Stimulated activated CD4-positive, alpha-beta T cell treated with anti-CD3 and anti-CD28 coated beads, TNF-alpha, amount 100 ng/mL, for 4 hours (primary cell): ENCODE measurements around the gene HECTD1.
"Not testable (repeated sequence)": the region's sequence is repeated elsewhere in the genome, so short reads cannot be mapped to it uniquely, and the experiment has no call there.

ENCODE experiments used
- DNase-seq, 3 experiments: peaks; one replicate each; pipeline ENCODE4 v3.0.0-alpha.2; 2020; ENCODE audit warnings: low read depth in 3 of 3

The HECTD1 gene

DNA sequence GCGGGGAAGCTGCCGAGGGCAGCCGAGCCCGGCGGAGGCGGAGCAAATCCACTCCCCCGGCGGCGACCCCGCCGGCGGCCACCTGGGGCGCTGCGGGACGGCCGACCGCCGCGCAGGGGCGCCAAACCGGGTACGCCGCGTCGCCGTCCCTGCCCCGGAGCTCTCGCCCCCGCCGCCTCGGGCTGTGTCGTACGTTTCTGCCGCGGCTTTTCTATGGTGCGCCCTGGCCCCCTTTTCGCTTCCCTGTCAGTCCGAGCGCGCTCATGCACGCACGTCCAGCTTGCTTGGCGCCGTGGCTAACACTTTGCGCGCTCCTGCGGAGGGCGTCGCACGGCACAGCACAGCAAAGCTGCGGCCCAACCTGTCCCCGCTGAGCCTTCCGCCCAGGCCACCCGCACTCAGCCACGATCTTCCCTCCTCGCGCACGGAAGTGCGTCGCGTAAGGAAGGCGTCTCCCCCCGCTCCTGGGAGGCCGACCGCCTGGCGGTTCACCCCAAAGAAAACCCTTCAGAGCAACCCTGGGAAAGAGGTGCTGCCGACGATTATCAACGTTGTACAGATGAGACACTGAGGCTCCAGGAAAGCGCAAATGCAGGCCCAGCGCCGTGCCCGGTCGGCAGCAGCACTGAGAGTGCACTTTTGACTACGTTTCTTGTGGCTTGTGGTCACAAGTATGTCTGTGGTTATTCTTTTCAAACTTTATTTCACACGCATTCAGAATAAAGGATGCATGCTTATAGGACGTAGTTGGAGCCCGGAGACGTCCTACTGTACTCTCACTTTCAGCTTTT lies at the start of gene HECTD1:
Gene HECTD1 (minus strand): TSS at position 39 of the 791 bp plus-strand sequence. CDS start 1,857 bp downstream, outside the sequence.
- peak in 2 of 3 experiments; percentile 81 to 85 for DNase-seq

DNA sequence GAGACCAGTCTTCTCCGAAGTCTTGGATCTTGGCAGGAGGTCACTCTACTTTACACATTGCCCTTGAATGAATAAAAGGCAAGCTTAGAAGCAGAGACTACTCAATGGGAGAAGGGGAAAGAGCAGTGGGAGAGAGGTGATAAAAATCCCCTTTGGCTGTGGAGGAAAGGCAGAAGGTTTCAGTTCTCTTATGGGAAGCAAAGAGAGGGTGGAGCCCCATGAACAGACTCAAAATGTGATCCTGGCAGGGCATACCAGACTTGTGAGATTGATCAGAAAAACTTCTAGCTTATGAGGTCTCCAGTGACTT lies 49.6 kb upstream of the HECTD1 start:
- no peak for DNase-seq

DNA sequence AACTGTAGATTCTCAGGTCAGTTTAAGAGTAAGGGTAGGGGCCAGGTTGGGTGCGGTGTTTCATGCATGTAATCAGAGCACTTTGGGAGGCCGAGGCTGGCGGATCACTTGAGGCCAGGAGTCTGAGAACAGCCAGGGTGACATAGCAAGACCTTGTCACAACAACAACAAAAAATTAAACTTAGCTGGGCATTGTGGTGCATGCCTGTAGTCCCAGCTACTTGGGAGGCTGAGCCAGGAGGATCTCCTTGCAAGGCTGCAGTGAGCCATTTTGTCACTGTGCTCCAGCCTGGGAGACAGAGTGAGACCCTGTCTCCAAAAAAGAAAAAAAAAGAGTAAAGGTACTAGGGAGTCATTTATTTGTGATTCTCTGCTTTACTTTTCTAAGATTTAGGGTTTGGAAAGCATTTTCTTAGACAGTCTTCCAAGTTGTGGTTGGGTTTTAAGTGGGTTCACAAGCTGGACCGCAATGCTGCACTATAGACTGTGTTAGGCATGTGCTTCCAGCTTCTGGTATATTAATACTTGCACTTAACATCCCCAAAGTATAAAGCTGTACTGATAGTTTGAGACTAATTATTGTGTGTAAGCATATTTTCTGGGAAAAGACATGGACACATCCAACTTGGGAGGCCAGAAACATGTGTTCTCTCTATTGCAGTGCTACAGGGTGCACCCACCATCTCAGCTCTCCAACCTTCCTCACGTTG lies 49.1 kb upstream of the HECTD1 start:
- no peak for DNase-seq

DNA sequence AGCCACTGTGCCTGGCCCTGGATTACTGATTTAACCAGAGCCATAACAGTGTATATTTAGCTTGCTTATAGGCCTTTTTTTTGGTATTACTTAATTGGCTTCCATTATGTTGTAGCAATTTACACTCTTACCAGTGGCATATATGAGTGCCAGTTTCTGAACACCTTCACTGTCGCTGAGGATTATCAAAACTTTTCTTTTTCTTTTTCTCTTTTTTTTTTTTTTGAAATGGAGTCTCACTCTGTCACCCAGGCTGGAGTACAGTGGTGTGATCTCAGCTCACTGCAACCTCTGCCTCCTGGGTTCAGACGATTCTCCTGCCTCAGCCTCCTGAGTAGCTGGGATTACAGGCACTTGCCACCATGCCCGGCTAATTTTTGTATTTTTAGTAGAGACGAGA lies 48.3 kb upstream of the HECTD1 start:
- DNase-seq = not testable (repeated sequence)

DNA sequence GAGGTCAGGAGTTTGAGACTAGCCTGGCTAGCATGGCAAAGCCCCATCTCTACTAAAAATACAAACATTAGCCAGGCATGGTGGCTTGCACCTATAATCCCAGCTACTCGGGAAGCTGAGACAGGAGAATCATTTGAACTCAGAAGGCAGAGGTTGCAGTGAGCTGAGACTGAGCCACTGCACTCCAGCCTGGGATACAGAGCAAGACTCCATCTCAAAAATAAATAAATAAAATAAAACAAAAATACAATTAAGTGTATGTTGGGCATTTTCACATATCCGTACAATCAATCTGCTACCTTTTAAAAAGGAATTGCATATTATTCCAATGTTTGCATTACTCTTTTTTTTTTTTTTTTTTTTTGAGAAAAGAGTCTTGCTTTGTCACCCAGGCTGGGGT lies 47.7 kb upstream of the HECTD1 start:
- no peak for DNase-seq

DNA sequence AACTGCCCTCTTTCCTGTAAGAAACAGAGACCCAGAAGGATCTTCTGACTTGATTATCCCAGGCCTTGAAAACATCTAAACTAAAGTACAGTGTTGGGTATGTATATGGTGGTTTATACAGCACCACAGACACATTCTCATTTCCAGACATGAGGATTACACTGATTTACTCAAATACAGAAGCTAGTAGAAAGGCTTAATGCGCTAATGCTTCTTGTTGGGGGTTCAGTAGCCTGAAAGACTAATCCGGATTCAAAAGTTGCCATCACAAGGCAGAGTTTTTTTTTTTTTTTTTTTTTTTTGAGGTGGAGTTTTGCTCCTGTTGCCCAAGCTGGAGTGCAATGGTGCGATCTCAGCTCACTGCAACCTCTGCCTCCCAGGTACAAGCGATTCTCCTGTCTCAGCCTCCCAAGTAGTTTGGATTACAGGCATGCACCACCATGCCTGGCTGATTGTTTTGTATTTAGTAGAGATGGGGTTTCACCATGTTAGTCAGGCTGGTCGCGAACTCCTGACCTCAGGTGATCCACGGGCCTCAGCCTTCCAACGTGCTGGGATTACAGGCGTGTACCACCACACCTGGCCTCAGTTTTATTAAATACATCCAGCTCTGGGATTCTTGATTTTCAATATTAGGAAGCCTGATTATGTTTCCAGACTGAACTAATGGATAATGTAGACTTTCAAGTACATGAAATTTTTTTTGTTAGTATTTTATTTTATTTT lies 46.3 kb upstream of the HECTD1 start:
- DNase-seq = no peak

DNA sequence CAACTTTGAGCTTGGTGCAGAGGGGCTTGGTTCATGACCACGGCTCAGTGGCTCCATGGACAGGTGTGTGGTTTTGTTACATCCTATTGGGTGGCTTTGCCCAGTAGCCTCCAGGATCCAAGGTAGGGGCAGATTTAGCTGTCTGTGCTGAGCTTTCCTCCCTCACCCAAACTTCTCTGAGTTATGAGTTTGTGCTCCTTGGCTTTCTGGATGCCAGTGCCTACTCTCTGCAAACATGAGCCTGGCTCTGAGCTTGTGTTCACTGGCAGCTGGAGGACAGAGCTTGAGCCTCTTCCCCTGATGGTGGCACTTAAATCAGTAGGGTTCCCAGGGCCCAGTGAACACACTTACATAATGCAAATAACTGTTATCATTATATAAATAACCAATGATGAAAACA lies 45.3 kb upstream of the HECTD1 start:
- no peak for DNase-seq

DNA sequence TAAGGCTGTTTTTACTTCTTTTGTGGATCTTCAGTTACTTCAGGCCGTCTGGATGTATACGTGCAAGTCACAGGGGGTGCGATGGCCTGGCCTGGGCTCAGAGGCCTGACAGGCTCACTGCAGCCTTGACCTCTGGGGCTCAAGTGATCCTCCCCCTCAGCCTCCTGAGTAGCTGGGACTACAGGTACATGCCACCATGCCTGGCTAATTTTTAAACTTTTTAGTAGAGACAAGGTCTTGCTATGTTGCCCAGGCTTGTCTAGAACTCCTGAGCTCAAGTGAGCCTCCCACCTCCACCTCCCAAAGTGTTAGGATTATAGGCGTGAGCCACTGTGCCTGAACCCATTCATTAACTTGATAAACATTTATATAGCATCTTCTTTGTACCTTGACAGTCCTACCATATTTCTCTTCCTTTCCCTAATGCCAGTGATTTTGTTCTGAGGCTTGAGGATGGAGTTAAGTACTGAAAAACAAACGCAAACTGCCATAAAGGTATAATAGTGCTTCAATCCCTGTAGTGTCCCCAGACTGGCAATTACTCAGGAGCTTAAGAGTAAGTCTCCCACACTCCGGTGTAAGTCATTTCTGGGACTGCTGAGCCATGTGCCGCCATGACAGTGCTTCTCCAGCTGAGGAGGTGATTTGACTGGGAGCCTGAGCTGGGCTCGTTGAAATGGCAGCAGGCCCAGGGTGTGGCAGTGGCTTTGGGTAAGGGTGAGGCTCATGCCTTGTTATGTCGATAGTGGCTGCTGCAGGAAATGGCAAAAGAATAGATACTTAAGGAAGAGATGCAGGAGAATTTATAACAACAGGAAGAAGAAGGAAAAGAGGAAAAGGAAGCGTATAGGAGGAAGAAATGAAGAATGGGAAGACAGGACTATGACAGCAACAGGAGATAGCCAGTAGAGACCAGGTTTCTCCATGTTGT lies 43.7 kb upstream of the HECTD1 start:
- DNase-seq = no peak

DNA sequence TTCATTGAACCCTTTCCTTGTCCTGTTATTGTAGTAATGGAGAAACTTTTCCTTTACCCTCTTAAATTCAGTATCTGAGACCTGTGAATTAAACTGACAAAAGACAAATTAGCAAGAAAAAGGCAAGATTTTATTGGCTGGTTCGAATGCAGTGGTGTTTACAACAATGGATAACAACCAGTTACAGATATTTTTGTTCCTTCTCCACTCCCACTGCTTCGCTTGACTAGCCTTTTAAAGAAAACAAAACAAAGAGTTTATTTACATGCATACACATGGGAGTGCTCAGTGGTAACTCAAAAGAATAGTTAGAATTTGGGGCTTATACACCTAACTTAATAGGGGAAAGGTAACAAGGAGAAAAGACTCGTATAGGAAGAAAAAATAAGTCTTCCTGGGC lies 37.0 kb upstream of the HECTD1 start:
- no peak for DNase-seq

DNA sequence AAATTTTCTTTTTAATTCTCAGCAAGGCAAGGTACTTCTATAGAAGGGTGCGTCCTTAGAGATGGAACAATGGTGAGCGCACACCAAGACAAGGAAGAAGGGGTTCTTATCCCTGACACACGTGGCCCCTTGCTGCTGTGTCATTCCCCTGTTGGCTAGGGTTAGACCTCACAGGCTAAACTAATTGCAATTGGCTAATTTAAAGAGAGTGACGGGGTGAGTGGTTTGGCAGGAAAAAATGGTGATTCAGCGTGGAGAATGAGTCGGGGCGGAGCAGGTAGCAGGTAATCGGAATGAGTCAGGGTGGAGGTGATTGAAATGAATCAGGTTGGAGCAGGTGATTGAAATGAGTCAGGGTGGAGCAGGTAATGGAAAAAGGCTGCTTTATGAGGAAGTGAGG lies 36.3 kb upstream of the HECTD1 start:
- DNase-seq = peak in 1 of 3 experiments; percentile 1

DNA sequence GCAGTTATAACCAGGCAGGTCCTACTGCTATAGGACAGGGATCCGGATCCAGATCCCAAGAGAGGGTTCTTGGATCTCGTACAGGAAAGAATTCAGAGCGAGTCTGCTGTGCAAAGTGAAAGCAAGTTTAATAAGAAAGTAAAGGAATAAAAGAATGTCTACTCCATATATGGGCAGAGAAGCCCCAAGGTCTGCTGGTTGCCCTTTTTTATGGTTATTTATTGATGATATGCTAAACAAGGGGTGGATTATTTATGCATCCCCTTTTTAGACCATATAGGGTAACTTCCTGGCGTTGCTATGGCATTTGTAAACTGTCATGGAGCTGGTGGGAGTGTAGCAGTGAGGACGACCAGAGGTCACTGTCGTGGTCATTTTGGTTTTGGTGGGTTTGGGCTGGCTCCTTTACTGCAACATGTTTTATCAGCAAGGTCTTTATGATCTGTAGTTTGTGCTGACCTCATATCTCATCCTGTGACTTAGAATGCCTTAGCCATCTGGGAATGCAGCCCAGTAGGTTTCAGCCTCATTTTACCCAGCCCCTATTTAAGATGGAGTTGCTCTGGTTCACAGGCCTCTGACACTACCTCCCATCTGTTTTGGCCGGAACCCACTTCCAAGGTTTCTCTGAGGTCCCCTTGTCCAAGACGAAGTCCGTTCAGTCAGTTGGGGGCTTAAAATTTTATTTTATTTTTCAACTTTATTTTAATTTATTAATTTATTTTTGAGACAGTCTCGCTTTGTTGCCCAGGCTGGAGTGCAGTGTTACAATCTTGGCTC lies 34.8 kb upstream of the HECTD1 start:
- not testable (repeated sequence) for DNase-seq

DNA sequence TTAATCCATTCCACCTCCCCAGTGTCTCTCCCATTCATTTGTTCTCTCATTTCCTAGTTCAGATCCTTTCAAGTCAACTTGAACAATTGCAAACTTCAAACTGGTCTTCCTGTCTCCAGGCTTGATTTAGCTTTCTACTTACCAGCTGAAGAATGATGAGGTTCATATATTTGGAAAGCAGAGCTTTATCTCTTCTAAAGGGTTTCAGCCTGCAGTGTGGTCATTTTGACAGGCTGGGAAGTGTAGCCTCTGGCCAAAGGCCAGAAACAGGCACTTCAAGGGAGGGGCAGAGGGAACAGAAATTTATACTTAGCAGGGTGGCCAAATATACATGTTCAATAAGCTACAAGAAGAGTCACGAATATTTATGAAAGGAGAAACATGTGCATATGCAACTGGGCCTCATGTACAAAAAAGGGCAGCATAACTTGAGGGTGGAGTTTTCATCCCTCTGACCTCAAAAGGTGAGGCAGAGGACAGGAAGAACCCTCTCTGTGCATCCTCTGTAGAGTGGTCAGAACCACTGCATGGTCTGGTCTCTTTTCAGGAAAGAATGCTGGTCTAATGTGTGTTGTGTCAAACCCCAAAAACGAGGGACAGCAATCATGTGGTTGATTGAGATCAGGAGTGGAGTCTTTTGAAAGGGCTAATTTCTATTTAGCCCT lies 34.0 kb upstream of the HECTD1 start:
- no peak for DNase-seq

DNA sequence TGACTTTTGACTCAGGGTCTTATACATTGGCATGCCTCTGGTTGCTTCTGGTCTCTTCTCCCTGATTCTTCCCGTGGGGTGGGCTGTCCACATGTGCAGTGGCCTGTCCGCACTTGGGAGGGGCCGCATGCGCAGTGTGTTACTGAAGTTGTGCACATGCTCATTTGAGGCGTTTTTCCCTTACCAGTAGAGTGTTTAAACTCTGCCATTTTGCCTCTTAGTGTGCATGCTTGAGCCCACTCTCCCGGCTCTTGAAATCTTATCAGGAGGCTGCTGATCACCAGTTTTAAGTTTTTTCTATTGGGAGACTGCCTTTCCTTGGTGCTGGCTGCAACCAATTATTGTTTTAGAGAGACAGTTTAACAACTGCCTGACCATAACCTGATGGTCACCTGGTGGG lies 32.1 kb upstream of the HECTD1 start:
- no peak for DNase-seq

DNA sequence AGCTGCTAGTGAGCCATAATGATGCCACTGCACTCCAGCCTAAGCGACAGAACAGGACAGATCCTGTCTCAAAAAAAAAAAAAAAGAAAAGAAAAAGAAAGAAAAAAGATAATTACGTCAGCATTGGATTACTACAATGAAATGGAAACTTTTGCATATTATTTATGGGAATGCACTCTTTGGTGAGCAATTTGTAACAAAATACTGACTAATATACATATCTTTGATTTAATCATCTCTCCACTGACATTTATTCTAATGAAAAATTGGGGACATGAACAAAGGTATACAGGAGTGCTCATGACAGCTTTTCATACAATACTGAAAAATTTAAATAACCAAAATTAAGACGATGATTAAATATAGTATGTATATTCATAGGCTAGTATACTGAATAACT lies 27.9 kb upstream of the HECTD1 start:
- DNase-seq = no peak

DNA sequence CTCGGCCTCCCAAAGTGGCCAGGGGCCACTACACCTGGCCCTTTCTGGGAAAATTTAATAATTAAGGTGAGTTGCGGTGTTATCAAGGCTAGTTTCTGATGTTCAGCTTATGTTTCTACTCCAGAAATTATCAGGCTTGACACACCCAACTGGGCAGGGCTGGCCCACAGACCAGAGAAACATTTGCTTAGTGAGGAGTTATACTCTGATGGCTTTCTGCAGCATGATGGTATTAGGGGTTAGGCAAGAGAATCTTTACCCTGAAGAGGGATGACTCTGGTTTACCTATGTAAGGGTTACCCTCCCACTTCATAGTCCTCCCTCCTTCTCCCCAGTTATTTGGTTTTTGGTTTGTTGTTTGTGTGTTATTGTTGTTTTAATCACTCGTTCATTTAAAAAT lies 24.5 kb upstream of the HECTD1 start:
- no peak for DNase-seq

DNA sequence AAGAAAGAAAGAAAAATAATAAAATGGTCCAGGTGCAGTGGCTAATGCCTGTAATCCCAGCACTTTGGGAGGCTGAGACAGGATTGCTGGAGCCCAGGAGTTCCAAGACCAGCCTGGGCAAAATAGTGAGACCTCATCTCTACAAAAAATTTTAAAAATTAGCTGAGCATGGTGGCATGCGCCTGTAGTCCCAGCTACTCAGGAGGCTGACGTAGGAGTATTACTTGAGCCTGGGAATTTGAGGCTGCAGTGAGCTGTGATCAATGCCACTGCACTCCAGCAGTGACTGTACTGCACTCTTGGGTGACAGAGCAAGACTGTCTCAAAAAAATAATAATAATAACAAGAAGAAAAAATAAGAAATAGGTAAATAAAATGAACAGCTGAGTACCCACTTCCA lies 23.7 kb upstream of the HECTD1 start:
- not testable (repeated sequence) for DNase-seq

DNA sequence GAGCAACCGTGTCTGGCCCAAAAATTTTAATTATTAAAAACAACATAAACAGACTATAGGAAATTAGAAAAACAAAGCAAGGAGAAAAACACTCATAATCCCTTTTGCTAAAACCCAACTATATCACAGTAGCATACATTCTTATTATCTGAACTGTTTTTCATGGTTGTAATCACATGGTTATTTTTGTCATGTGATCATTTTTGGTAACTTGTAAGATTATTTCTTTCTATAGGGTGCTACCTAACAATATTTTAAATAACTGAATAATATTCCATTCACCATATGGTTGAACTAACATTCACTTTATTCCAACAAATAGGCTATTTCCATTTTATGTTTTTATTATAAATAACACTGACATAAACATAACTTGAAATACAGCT lies 23.0 kb upstream of the HECTD1 start:
- DNase-seq = no peak

DNA sequence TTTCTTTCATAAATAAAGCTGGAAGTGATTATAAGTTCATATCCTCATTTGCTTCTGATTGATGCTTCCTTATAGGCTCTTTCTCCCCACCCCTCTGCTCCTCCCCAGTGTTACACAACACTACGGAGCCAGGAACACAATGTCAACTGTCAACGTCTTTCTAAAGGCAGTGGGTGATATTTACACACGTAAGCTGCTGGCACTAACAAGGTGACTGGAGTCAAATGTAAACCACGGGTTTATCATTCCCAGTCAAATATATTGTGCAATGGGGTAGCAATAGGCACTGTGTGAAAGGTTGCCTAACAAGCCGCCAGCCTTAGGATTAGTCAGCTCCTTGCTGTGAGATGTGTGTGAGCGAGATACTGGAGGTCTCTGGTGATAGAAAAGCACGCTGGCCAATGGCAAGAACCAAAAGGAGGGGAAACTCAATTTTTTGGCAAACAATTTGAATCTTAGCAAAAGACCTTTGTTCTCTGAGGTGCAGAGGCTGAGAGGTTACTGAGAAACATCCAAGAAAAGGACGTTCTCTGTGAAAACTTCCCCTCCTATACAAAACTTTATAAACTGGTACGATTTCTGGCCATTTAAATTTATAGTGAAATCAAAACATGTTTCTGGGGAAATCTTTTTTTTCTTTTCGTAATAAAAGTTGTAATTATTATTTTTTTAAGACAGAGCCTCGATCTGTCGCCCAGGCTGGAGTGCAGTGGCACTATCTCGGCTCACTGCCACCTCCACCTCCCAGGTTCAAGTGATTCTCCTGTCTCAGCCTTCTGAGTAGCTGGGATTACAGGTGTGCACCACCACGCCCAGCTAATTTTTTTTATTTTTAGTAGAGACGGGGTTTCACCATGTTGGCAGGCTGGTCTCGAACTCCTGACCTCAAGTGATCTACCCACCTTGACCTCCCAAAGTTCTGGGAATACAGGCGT lies 22.3 kb upstream of the HECTD1 start:
- DNase-seq = no peak

DNA sequence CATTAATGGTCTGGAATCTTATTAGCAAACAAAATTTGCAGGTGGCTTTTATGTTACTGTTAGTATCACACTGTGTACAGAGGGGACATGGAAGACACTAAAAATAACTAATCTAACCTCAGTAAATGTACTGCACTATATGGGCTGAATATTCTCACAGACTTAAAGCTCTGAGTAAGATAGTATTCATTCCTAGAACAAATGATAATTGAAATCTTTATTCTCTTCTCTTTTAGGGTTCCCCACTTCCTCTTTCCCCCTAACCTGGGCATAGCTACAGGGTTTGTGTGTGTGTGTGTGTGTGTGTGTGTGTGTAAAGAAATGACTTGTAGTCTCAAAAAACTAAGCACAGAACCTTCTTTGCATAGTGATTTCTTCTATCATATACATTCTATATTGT lies 21.4 kb upstream of the HECTD1 start:
- DNase-seq = no peak
